ENCODE data around the gene SURF4. TPM values are rescaled to one million over a fixed set of nuclear protein-coding genes. Genes with fewer than 3 reads are reported as not detected.

SURF4 gene
- total and polyA plus RNA-seq, 2 of the 13 experiments (the other 11 are each of a cell fraction or from before 2014, with no cell fraction given): 220 to 265 TPM

GRCh38 chr9:133347985-133348717, 27.7 kb downstream of the SURF4 start, which contains the start of the genes MED22 and RPL7A (continued):
- TF ChIP-seq TFE3 (CRISPR knock-in tag; IDR thresholded peaks at IDR 0.05) (0 out of 2 replicates have a peak, but pooled peaks have one; percentile 33), MXD4 (CRISPR knock-in tag; IDR thresholded peaks at IDR 0.05) (peak; percentile 68; the same call in 1 of the 2 replicates), ZNF816 (CRISPR knock-in tag; IDR thresholded peaks at IDR 0.05; ENCODE audit: borderline replicate concordance) (no peak; the same call in 1 of the 2 replicates), BCL3 (CRISPR knock-in tag; IDR thresholded peaks at IDR 0.05) (peak; percentile 61; the same call in 1 of the 2 replicates), GTF2F1 (IDR thresholded peaks at IDR 0.05; ENCODE audit: low read length) (no peak), THAP9 (CRISPR knock-in tag; IDR thresholded peaks at IDR 0.05; ENCODE audit: borderline replicate concordance) (peak; percentile 68; the same call in 1 of the 2 replicates), TARDBP (CRISPR knock-in tag; IDR thresholded peaks at IDR 0.05) (no peak; the same call in 1 of the 2 replicates), HHEX (CRISPR knock-in tag; IDR thresholded peaks at IDR 0.05) (0 out of 2 replicates have a peak, but pooled peaks have one; percentile 20), ZC3H4 (CRISPR knock-in tag; IDR thresholded peaks at IDR 0.05; ENCODE audit: borderline replicate concordance) (peak; percentile 63; the same call in 1 of the 2 replicates), NFIB (CRISPR knock-in tag; IDR thresholded peaks at IDR 0.05; ENCODE audit: borderline replicate concordance) (no peak), BRCA1 (CRISPR knock-in tag; IDR thresholded peaks at IDR 0.05) (no peak), SOX6 (IDR thresholded peaks at IDR 0.05) (no peak), SOX6 (CRISPR knock-in tag; IDR thresholded peaks at IDR 0.05) (peak; percentile 46), SKIL (CRISPR knock-in tag; IDR thresholded peaks at IDR 0.05; ENCODE audit: borderline replicate concordance) (peak; percentile 34; the same call in 1 of the 2 replicates), CAMTA2 (CRISPR knock-in tag; IDR thresholded peaks at IDR 0.05; ENCODE audit: borderline replicate concordance) (peak; percentile 91), IRX3 (CRISPR knock-in tag; IDR thresholded peaks at IDR 0.05; ENCODE audit: borderline replicate concordance, low read depth) (peak; percentile 29; the same call in 1 of the 2 replicates), ETV5 (CRISPR knock-in tag; IDR thresholded peaks at IDR 0.05; ENCODE audit: borderline replicate concordance) (peak; percentile 66), KMT2B (CRISPR knock-in tag; IDR thresholded peaks at IDR 0.05) (peak; percentile 56; the same call in 1 of the 2 replicates)
- TF ChIP-seq, protein P1, sequence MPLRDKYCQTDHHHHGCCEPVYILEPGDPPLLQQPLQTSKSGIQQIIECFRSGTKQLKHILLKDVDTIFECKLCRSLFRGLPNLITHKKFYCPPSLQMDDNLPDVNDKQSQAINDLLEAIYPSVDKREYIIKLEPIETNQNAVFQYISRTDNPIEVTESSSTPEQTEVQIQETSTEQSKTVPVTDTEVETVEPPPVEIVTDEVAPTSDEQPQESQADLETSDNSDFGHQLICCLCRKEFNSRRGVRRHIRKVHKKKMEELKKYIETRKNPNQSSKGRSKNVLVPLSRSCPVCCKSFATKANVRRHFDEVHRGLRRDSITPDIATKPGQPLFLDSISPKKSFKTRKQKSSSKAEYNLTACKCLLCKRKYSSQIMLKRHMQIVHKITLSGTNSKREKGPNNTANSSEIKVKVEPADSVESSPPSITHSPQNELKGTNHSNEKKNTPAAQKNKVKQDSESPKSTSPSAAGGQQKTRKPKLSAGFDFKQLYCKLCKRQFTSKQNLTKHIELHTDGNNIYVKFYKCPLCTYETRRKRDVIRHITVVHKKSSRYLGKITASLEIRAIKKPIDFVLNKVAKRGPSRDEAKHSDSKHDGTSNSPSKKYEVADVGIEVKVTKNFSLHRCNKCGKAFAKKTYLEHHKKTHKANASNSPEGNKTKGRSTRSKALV (CRISPR knock-in tag; IDR thresholded peaks at IDR 0.05): no peak
